H9 (cell line): ENCODE measurements around the gene RMND5B. TPM values are rescaled to one million over a fixed set of nuclear protein-coding genes. Genes with fewer than 3 reads are reported as not detected.

ENCODE experiments used
- DNase-seq: peaks from one replicate; pipeline ENCODE4 v3.0.0-alpha.2; 2017
- H2AFZ ChIP-seq: one replicate; pipeline ENCODE4 v1.6.1; 2013; ENCODE audit warnings: mild to moderate bottlenecking, low read length, control low read depth, moderate library complexity
- H2AK5ac ChIP-seq: 2 replicates; pipeline ENCODE4 v1.6.1; 2013; ENCODE audit warnings: low read length, control low read depth, mixed read lengths; ENCODE audit not compliant: insufficient read length
- H2BK120ac ChIP-seq: one replicate; pipeline ENCODE4 v1.6.1; 2013; ENCODE audit warnings: low read depth, mild to moderate bottlenecking, low read length, control low read depth, inconsistent platforms; ENCODE audit not compliant: poor library complexity, severe bottlenecking
- H2BK12ac ChIP-seq: 2 replicates; pipeline ENCODE4 v1.6.1; 2013; ENCODE audit warnings: low read length, control low read depth, mixed read lengths, low read depth; ENCODE audit not compliant: insufficient read length
- H2BK15ac ChIP-seq: 2 replicates; pipeline ENCODE4 v1.6.1; 2013; ENCODE audit warnings: low read depth, low read length, control low read depth
- H2BK20ac ChIP-seq: one replicate; pipeline ENCODE4 v1.6.1; 2013; ENCODE audit warnings: low read depth, mild to moderate bottlenecking, low read length, control low read depth, inconsistent platforms; ENCODE audit not compliant: poor library complexity, severe bottlenecking
- H2BK5ac ChIP-seq: 2 replicates; pipeline ENCODE4 v1.6.1; 2013; ENCODE audit warnings: low read length, control low read depth, mixed read lengths; ENCODE audit not compliant: insufficient read length
- H3K14ac ChIP-seq: 2 replicates; pipeline ENCODE4 v1.6.1; 2013; ENCODE audit warnings: low read length, control low read depth; ENCODE audit not compliant: insufficient read depth
- H3K18ac ChIP-seq: 2 replicates; pipeline ENCODE4 v1.6.1; 2013; ENCODE audit warnings: low read depth, mild to moderate bottlenecking, mixed read lengths, low read length, control low read depth; ENCODE audit not compliant: insufficient read length
- H3K23ac ChIP-seq: 2 replicates; pipeline ENCODE4 v1.6.1; 2013; ENCODE audit warnings: low read length, control low read depth, mixed read lengths, low read depth; ENCODE audit not compliant: insufficient read length
- H3K23me2 ChIP-seq: 2 replicates; pipeline ENCODE4 v1.6.1; 2013; ENCODE audit warnings: low read depth, mild to moderate bottlenecking, mixed read lengths, low read length, control low read depth; ENCODE audit not compliant: insufficient read length, poor library complexity, severe bottlenecking
- H3K27ac ChIP-seq: 2 replicates; pipeline ENCODE4 v1.5.1; 2013; ENCODE audit warnings: low read length, control low read depth, mixed read lengths, low read depth; ENCODE audit not compliant: insufficient read length
- H3K27me3 ChIP-seq: 2 replicates; pipeline ENCODE4 v1.6.1; 2013; ENCODE audit warnings: low read length, control low read depth, inconsistent platforms; ENCODE audit not compliant: insufficient read depth
- H3K4ac ChIP-seq: 2 replicates; pipeline ENCODE4 v1.6.1; 2013; ENCODE audit warnings: low read depth, mild to moderate bottlenecking, control low read depth, inconsistent platforms, low read length, moderate library complexity
- H3K4me1 ChIP-seq: 2 replicates; pipeline ENCODE4 v1.6.1; 2013; ENCODE audit warnings: low read length, control low read depth, inconsistent platforms; ENCODE audit not compliant: insufficient read depth
- H3K4me2 ChIP-seq: 2 replicates; pipeline ENCODE4 v1.6.1; 2013; ENCODE audit warnings: low read length, control low read depth, mixed read lengths; ENCODE audit not compliant: insufficient read length, insufficient read depth
- H3K56ac ChIP-seq: 2 replicates; pipeline ENCODE4 v1.6.1; 2013; ENCODE audit warnings: low read depth, mild to moderate bottlenecking, mixed read lengths, low read length, control low read depth; ENCODE audit not compliant: insufficient read length
- H3K79me1 ChIP-seq: 2 replicates; pipeline ENCODE4 v1.6.1; 2013; ENCODE audit warnings: low read depth, mild to moderate bottlenecking, moderate library complexity, low read length, control low read depth, inconsistent platforms; ENCODE audit not compliant: insufficient read depth, poor library complexity, severe bottlenecking
- H3K79me2 ChIP-seq: 2 replicates; pipeline ENCODE4 v1.6.1; 2013; ENCODE audit warnings: low read length, control low read depth, inconsistent platforms; ENCODE audit not compliant: insufficient read depth
- H3K9ac ChIP-seq: 2 replicates; pipeline ENCODE4 v1.6.1; 2013; ENCODE audit warnings: low read length, control low read depth, mixed read lengths; ENCODE audit not compliant: insufficient read length; ENCODE audit errors: extremely low read depth
- H3K9me3 ChIP-seq: one replicate; pipeline ENCODE4 v1.6.1; 2013; ENCODE audit warnings: low read depth, low read length, inconsistent platforms; ENCODE audit not compliant: control insufficient read depth
- H3T11ph ChIP-seq: one replicate; pipeline ENCODE4 v1.6.1; 2013; ENCODE audit warnings: mild to moderate bottlenecking, low read length, control low read depth, inconsistent platforms
- H4K20me1 ChIP-seq: one replicate; pipeline ENCODE4 v1.6.1; 2013; ENCODE audit not compliant: control insufficient read depth, insufficient read length, insufficient read depth
- H4K5ac ChIP-seq: 2 replicates; pipeline ENCODE4 v1.6.1; 2013; ENCODE audit warnings: low read depth, mild to moderate bottlenecking, mixed read lengths, low read length, control low read depth; ENCODE audit not compliant: insufficient read length
- H4K8ac ChIP-seq: replicated peaks from 2 replicates; pipeline ENCODE4 v1.6.1; 2013; ENCODE audit warnings: low read length, control low read depth, mixed read lengths, low read depth; ENCODE audit not compliant: insufficient read length
- H4K91ac ChIP-seq: 2 replicates; pipeline ENCODE4 v1.6.1; 2013; ENCODE audit warnings: low read depth, mild to moderate bottlenecking, moderate library complexity, mixed read lengths, low read length, control low read depth; ENCODE audit not compliant: insufficient read length
- H3K27ac Mint-ChIP-seq, 3 experiments: 2 replicates in 2 of 3; 3 replicates in 1 of 3; pipeline ENCODE4 v1.8.0; 2020 to 2021; ENCODE audit warnings: mixed read lengths in 3 of 3, mild to moderate bottlenecking in 1 of 3, moderate library complexity in 1 of 3
- H3K27me3 Mint-ChIP-seq: 2 replicates; pipeline ENCODE4 v1.8.0; 2021; ENCODE audit warnings: low read depth, mild to moderate bottlenecking, moderate library complexity, mixed read lengths
- H3K36me3 Mint-ChIP-seq, 3 experiments: 2 replicates in 2 of 3; 3 replicates in 1 of 3; pipeline ENCODE4 v1.8.0; 2020 to 2021; ENCODE audit warnings: low read depth in 3 of 3, mixed read lengths in 3 of 3; ENCODE audit not compliant: insufficient read depth in 1 of 3
- H3K4me1 Mint-ChIP-seq, 2 experiments: 2 replicates each; pipeline ENCODE4 v1.8.0; 2020; ENCODE audit warnings: mixed read lengths in 2 of 2
- H3K4me3 Mint-ChIP-seq, 2 experiments: 2 replicates in 1 of 2; 3 replicates in 1 of 2; pipeline ENCODE4 v1.8.0; 2020 to 2021; ENCODE audit warnings: mild to moderate bottlenecking in 2 of 2, mixed read lengths in 2 of 2, moderate library complexity in 1 of 2
- H3K9me3 Mint-ChIP-seq, 2 experiments: 2 replicates in 1 of 2; 3 replicates in 1 of 2; pipeline ENCODE4 v1.8.0; 2020; ENCODE audit warnings: mild to moderate bottlenecking in 2 of 2, mixed read lengths in 2 of 2, moderate library complexity in 1 of 2
- CTCF ChIP-seq: fragments of 200-600 bp; sonication (generic); conservative IDR thresholded peaks from 3 replicates; pipeline ENCODE4 v1.8.0; 2021; ENCODE audit warnings: antibody characterized with exemption, mild to moderate bottlenecking
- WGBS: extraction: QIAGEN DNeasy Blood & Tissue Kit; methylation state at CpG from one replicate; pipeline ENCODE4 v1.1.7; 2013; ENCODE audit warnings: missing lambda C conversion rate, low lambda C conversion rate, mixed read lengths; ENCODE audit not compliant: insufficient read length; ENCODE audit errors: extremely low coverage; 5-methylcytosine and 5-hydroxymethylcytosine counted together
- total RNA-seq: library from RNA; stranded (reverse); gene quantifications from 2 replicates; pipeline ENCODE4 v1.2.1, GENCODE V29; 2021

RMND5B gene
- total RNA-seq, 1 experiment from 2014 or later, result 86.4 TPM

GRCh38 chr5:178113841-178114324 is 16.9 kb upstream of the RMND5B start:
- Histone ChIP-seq H2BK120ac (no peak overlapping the region), H3K79me2 (peaks cover 29% of the 10 kb centered on the region; the same call in 1 of the 2 replicates), H2AFZ (no peak overlapping the region)

More at GRCh38 chr5:178113841-178114324, 16.9 kb upstream of the RMND5B start:
- Histone ChIP-seq H3K4ac (no peak overlapping the region), H2BK15ac (no peak overlapping the region), H4K91ac (no peak overlapping the region), H2BK5ac (no peak overlapping the region), H3K56ac (no peak overlapping the region), H3K23me2 (peaks cover 14% of the 10 kb centered on the region), H4K8ac (no peak overlapping the region), H3K79me1 (no peaks in the 10 kb centered on the region), H3K9me3 (no peaks in the 10 kb centered on the region), H4K5ac (no peak overlapping the region), H3K9ac (peak overlapping the region; percentile 80), H3K4me2 (peak overlapping the region; percentile 84), H4K20me1 (no peaks in the 10 kb centered on the region), H3K14ac (peak overlapping the region; percentile 74; the same call in 1 of the 2 replicates), H2AK5ac (no peak overlapping the region), H3K18ac (peak overlapping the region; percentile 36), H3K27ac (no peak overlapping the region), H2BK20ac (no peak overlapping the region), H3K27me3 (no peaks in the 10 kb centered on the region), H3K23ac (no peak overlapping the region), H3K4me1 (peaks cover 8% of the 10 kb centered on the region; the same call in 1 of the 2 replicates), H2BK12ac (no peak overlapping the region), H3T11ph (no peak overlapping the region)
- Mint-ChIP-seq H3K9me3 (peaks cover 5 to 7% of the 10 kb centered on the region in 2 experiments; a peak in 4 of 5 replicates), H3K4me1 (peaks cover 21 to 32% of the 10 kb centered on the region in 2 experiments), H3K27me3 (peaks cover 9% of the 10 kb centered on the region), H3K36me3 (peaks cover 4 to 15% (median 5%) of the 10 kb centered on the region in 3 experiments), H3K4me3 (peak overlapping the region; percentile 98 to 100), H3K27ac (peak overlapping the region; percentile 95 to 97 (median 97))
- no peak for DNase-seq
- no CpG with 5 or more reads among the region's 41 CpGs for WGBS
- no peak for TF ChIP-seq CTCF
